IMR-90 (cell line): ENCODE results near the gene CNNM3. TPM values are rescaled to one million over a fixed set of nuclear protein-coding genes. Genes with fewer than 3 reads are reported as not detected.

Source experiments
- ATAC-seq: fragments of 200-7000 bp; cut with Tn5 transposase; 2 replicates; pipeline ENCODE4 v1.9.1; 2020; ENCODE audit warnings: low read depth, mild to moderate bottlenecking, moderate library complexity
- BruUV-seq: library from RNA; stranded (reverse); fragments of 400-500 nt; replicated peaks from 2 replicates; lab custom pipeline; 2021; lab: Mats Ljungman, UMichigan
- CTCF ChIA-PET: fragments of 300-600 bp; formaldehyde crosslinking; extraction: SDS; loops from one replicate; lab custom pipeline; 2021; ENCODE audit warnings: antibody characterized with exemption; lab: Yijun Ruan, JAX
- POLR2A ChIA-PET: fragments of 300-600 bp; sonication (Branson Sonifier 250); formaldehyde crosslinking; loops from one replicate; lab custom pipeline; 2022; ENCODE audit warnings: antibody characterized with exemption; ENCODE audit not compliant: unreplicated experiment; lab: Charles Lee
- DNase-seq: peaks from one replicate; pipeline ENCODE4 v3.0.0; 2013
- H2AFZ ChIP-seq: replicated peaks from 2 replicates; pipeline ENCODE3; 2013; ENCODE audit warnings: low read length, mild to moderate bottlenecking; ENCODE audit not compliant: poor library complexity
- H2AK5ac ChIP-seq: 2 replicates; pipeline ENCODE4 v1.6.1; 2013; ENCODE audit warnings: low read depth, low read length, inconsistent platforms
- H2AK9ac ChIP-seq: replicated peaks from 2 replicates; pipeline ENCODE3; 2013; ENCODE audit warnings: mild to moderate bottlenecking, low read depth, low read length, moderate library complexity; ENCODE audit not compliant: poor library complexity
- H2BK120ac ChIP-seq: 2 replicates; pipeline ENCODE4 v1.6.1; 2013; ENCODE audit warnings: low read depth, low read length, inconsistent platforms
- H2BK15ac ChIP-seq: 3 replicates; pipeline ENCODE4 v1.6.1; 2013; ENCODE audit warnings: low read depth, low read length, inconsistent platforms
- H2BK20ac ChIP-seq: 2 replicates; pipeline ENCODE4 v1.6.1; 2013; ENCODE audit warnings: low read depth, mild to moderate bottlenecking, inconsistent platforms, low read length, moderate library complexity
- H2BK5ac ChIP-seq: 2 replicates; pipeline ENCODE4 v1.6.1; 2013; ENCODE audit warnings: mild to moderate bottlenecking, low read depth, low read length, inconsistent platforms; ENCODE audit not compliant: poor library complexity, severe bottlenecking
- H3K14ac ChIP-seq: replicated peaks from 2 replicates; pipeline ENCODE4 v1.6.1; 2013; ENCODE audit warnings: low read depth, low read length, inconsistent platforms
- H3K18ac ChIP-seq: 2 replicates; pipeline ENCODE4 v1.6.1; 2013; ENCODE audit warnings: low read depth, low read length, control low read depth
- H3K23ac ChIP-seq: 2 replicates; pipeline ENCODE4 v1.6.1; 2013; ENCODE audit warnings: low read depth, low read length, inconsistent platforms
- H3K27ac ChIP-seq: 2 replicates; pipeline ENCODE4 v1.5.1; 2013; ENCODE audit warnings: mild to moderate bottlenecking, control low read depth, low read length; ENCODE audit not compliant: insufficient read depth
- H3K27me3 ChIP-seq: 2 replicates; pipeline ENCODE4 v1.6.1; 2013; ENCODE audit warnings: low read length; ENCODE audit not compliant: control insufficient read depth, insufficient read depth
- H3K36me3 ChIP-seq: 2 replicates; pipeline ENCODE4 v1.6.1; 2013; ENCODE audit warnings: low read length, mixed read lengths; ENCODE audit not compliant: control insufficient read depth, insufficient read depth
- H3K4ac ChIP-seq: 2 replicates; pipeline ENCODE4 v1.6.1; 2013; ENCODE audit warnings: low read depth, low read length, inconsistent platforms
- H3K4me1 ChIP-seq: 2 replicates; pipeline ENCODE4 v1.6.1; 2013; ENCODE audit warnings: low read length, mixed read lengths; ENCODE audit not compliant: control insufficient read depth, insufficient read depth
- H3K4me2 ChIP-seq: 2 replicates; pipeline ENCODE4 v1.6.1; 2013; ENCODE audit warnings: low read depth, mild to moderate bottlenecking, control low read depth, low read length, moderate library complexity
- H3K4me3 ChIP-seq: 2 replicates; pipeline ENCODE4 v1.5.1; 2013; ENCODE audit warnings: low read depth, mild to moderate bottlenecking, control low read depth, low read length, moderate library complexity; ENCODE audit not compliant: insufficient read depth
- H3K56ac ChIP-seq: 2 replicates; pipeline ENCODE4 v1.6.1; 2013; ENCODE audit warnings: low read length, inconsistent platforms; ENCODE audit not compliant: insufficient read depth; ENCODE audit errors: extremely low read depth
- H3K79me1 ChIP-seq, 2 experiments: 2 replicates each; pipeline ENCODE4 v1.6.1; 2013; ENCODE audit warnings: low read length in 2 of 2, inconsistent platforms in 1 of 2, low read depth in 1 of 2
- H3K9ac ChIP-seq: 2 replicates; pipeline ENCODE4 v1.6.1; 2013; ENCODE audit warnings: low read depth, low read length, control low read depth
- H3K9me1 ChIP-seq: 2 replicates; pipeline ENCODE4 v1.6.1; 2013; ENCODE audit warnings: low read length, inconsistent platforms; ENCODE audit not compliant: insufficient read depth
- H3K9me3 ChIP-seq: 2 replicates; pipeline ENCODE4 v1.6.1; 2013; ENCODE audit warnings: low read length; ENCODE audit not compliant: control insufficient read depth, insufficient read depth
- H4K20me1 ChIP-seq: 2 replicates; pipeline ENCODE4 v1.6.1; 2013; ENCODE audit warnings: low read length, inconsistent platforms; ENCODE audit not compliant: insufficient read depth
- H4K5ac ChIP-seq: 2 replicates; pipeline ENCODE4 v1.6.1; 2013; ENCODE audit warnings: mild to moderate bottlenecking, low read depth, low read length, control low read depth
- H4K8ac ChIP-seq, 2 experiments: 2 replicates each; pipeline ENCODE4 v1.6.1; 2013; ENCODE audit warnings: low read depth in 2 of 2, low read length in 2 of 2, control low read depth in 1 of 2, inconsistent platforms in 1 of 2
- H4K91ac ChIP-seq: 2 replicates; pipeline ENCODE4 v1.6.1; 2013; ENCODE audit warnings: low read depth, low read length, inconsistent platforms; ENCODE audit not compliant: insufficient read depth
- CEBPB ChIP-seq: IDR thresholded peaks from 2 replicates; pipeline ENCODE4 v1.6.1; 2012; ENCODE audit warnings: low read depth, low read length, improper control_type of control experiment
- FOS ChIP-seq: fragments of 150-350 bp; IDR thresholded peaks from 2 replicates; pipeline ENCODE4 v1.6.1; 2016; ENCODE audit warnings: low read depth, low read length
- MAFK ChIP-seq: IDR thresholded peaks from 2 replicates; pipeline ENCODE4 v1.6.1; 2012; ENCODE audit warnings: low read depth, low read length, improper control_type of control experiment
- MXI1 ChIP-seq: IDR thresholded peaks from 2 replicates; pipeline ENCODE4 v1.6.1; 2012; ENCODE audit warnings: low read depth, mild to moderate bottlenecking, low read length, moderate library complexity, borderline replicate concordance
- NFE2L2 ChIP-seq: fragments of 150-350 bp; IDR thresholded peaks from 2 replicates; pipeline ENCODE4 v1.6.1; 2016; ENCODE audit warnings: low read depth, mild to moderate bottlenecking, low read length
- RAD21 ChIP-seq: IDR thresholded peaks from 2 replicates; pipeline ENCODE4 v1.6.1; 2012; ENCODE audit warnings: low read length, improper control_type of control experiment
- RCOR1 ChIP-seq: IDR thresholded peaks from 2 replicates; pipeline ENCODE4 v1.6.1; 2012; ENCODE audit warnings: mild to moderate bottlenecking, low read length, improper control_type of control experiment; ENCODE audit not compliant: insufficient replicate concordance
- SMC3 ChIP-seq: fragments of 150-350 bp; IDR thresholded peaks from 2 replicates; pipeline ENCODE4 v1.6.1; 2016; ENCODE audit warnings: low read depth, mild to moderate bottlenecking, antibody characterized with exemption, low read length, moderate library complexity
- WGBS, 2 experiments: methylation state at CpG; one replicate each; pipeline versions ENCODE4 v1.1.5 to v1.1.7; 2013; ENCODE audit warnings: missing lambda C conversion rate in 2 of 2; ENCODE audit not compliant: insufficient read length in 1 of 2; ENCODE audit errors: extremely low coverage in 2 of 2; 5-methylcytosine and 5-hydroxymethylcytosine counted together
- dilution Hi-C: fragments of 300-500 bp; cut with HindIII; formaldehyde crosslinking; loops from one replicate; pipeline ENCODE4 v1.14.3; 2018; ENCODE audit warnings: low sequenced_read_pairs; ENCODE audit not compliant: unreplicated experiment
- in situ Hi-C: fragments of 300-500 bp; cut with MboI; formaldehyde crosslinking; loops from 3 replicates; pipeline ENCODE4 v1.14.3; 2019; ENCODE audit warnings: low sequenced_read_pairs, inconsistent platforms, mixed read lengths
- intact Hi-C: fragments of 100-400 bp; cut with micrococcal nuclease; formaldehyde crosslinking; loops from 2 replicates; pipeline ENCODE4 v1.10.0; 2022
- polyA plus RNA-seq, 3 experiments: library from polyadenylated mRNA; depleted of rRNA; stranded (reverse); fragments of >200 nt; gene quantifications; 2 replicates each; pipeline ENCODE4 v1.2.3, GENCODE V29; 2012; ENCODE audit warnings: low replicate concordance in 1 of 3
- total RNA-seq: library from RNA; depleted of rRNA; stranded (reverse); fragments of >200 nt; gene quantifications from 2 replicates; pipeline ENCODE4 v1.2.3, GENCODE V29; 2012
- TF ChIP-seq, protein P1 (sequence below): fragments of 150-350 bp; IDR thresholded peaks from 2 replicates; pipeline ENCODE4 v1.6.1; 2017; ENCODE audit warnings: mild to moderate bottlenecking, antibody characterized with exemption, low read length, low read depth
- TF ChIP-seq, protein P2 (sequence below): conservative IDR thresholded peaks from 2 replicates; pipeline ENCODE4 v1.5.1; 2012; ENCODE audit warnings: mild to moderate bottlenecking, low read depth, low read length, improper control_type of control experiment

Gene CNNM3
- total and polyA plus RNA-seq, 2 of the 4 experiments (the other 2 are of a cell fraction): 2.3 to 6.1 TPM

DNA sequence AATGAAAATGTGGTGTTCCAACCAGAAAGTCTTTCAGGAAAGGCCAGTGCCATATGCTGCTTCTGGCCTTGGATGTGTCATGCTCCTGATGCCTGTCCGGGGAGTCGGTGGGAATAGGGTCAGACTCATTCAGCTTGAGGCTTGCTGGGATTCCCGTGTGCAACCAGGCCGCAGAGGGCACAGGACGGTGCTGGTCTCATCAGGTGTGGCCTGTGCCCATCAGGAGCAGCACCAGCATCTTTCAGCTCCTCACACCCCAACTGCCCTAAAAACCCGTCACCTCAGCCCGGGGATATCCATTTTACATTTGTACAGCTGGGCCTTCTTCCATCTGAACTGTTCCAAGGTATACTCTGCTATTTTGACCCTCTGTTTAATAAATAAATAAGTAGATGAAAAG is 13.3 kb upstream of the CNNM3 start:
- dilution Hi-C loops (no loop called here), in situ Hi-C loops (no loop called here), intact Hi-C loops (loop anchor here (5.0 kb wide), 1 partner anchor 40 kb away; the partner anchor contains the start of gene CNNM4)
- Histone ChIP-seq H2BK20ac (no peak overlapping the region), H3K23ac (no peak overlapping the region), H3K18ac (no peak overlapping the region), H3K9ac (no peak overlapping the region), H3K4me2 (no peak overlapping the region), H2BK120ac (no peak overlapping the region), H4K5ac (no peak overlapping the region), H3K9me1 (no peaks in the 10 kb centered on the region), H2BK15ac (no peak overlapping the region), H3K4ac (no peak overlapping the region), H2AK5ac (no peak overlapping the region), H2BK5ac (no peak overlapping the region), H3K27ac (no peak overlapping the region), H3K79me1 (no peaks in the 10 kb centered on the region), H4K91ac (no peak overlapping the region), H2AK9ac (no peak overlapping the region), H3K9me3 (no peaks in the 10 kb centered on the region), H3K4me3 (no peak overlapping the region), H3K4me1 (no peaks in the 10 kb centered on the region), H4K20me1 (no peaks in the 10 kb centered on the region), H3K36me3 (peaks cover 2% of the 10 kb centered on the region), H3K56ac (no peak overlapping the region), H4K8ac (no peak overlapping the region), H2AFZ (no peak overlapping the region), H3K14ac (no peak overlapping the region), H3K27me3 (no peaks in the 10 kb centered on the region)
- BruUV-seq: no TSS peak
- DNase-seq (no peak), ATAC-seq (no peak)
- ChIA-PET CTCF (no interaction called here), POLR2A (no interaction called here)
- no peak for TF ChIP-seq RAD21
- TF ChIP-seq RCOR1: no peak
- TF ChIP-seq SMC3: no peak
- TF ChIP-seq, protein P1, sequence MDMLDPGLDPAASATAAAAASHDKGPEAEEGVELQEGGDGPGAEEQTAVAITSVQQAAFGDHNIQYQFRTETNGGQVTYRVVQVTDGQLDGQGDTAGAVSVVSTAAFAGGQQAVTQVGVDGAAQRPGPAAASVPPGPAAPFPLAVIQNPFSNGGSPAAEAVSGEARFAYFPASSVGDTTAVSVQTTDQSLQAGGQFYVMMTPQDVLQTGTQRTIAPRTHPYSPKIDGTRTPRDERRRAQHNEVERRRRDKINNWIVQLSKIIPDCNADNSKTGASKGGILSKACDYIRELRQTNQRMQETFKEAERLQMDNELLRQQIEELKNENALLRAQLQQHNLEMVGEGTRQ: no peak
- no peak for TF ChIP-seq FOS
- no peak for TF ChIP-seq NFE2L2
- TF ChIP-seq, protein P2, sequence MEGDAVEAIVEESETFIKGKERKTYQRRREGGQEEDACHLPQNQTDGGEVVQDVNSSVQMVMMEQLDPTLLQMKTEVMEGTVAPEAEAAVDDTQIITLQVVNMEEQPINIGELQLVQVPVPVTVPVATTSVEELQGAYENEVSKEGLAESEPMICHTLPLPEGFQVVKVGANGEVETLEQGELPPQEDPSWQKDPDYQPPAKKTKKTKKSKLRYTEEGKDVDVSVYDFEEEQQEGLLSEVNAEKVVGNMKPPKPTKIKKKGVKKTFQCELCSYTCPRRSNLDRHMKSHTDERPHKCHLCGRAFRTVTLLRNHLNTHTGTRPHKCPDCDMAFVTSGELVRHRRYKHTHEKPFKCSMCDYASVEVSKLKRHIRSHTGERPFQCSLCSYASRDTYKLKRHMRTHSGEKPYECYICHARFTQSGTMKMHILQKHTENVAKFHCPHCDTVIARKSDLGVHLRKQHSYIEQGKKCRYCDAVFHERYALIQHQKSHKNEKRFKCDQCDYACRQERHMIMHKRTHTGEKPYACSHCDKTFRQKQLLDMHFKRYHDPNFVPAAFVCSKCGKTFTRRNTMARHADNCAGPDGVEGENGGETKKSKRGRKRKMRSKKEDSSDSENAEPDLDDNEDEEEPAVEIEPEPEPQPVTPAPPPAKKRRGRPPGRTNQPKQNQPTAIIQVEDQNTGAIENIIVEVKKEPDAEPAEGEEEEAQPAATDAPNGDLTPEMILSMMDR: no peak
- no peak for TF ChIP-seq CEBPB
- no peak for TF ChIP-seq MAFK
- TF ChIP-seq MXI1: no peak
- WGBS, 2 experiments: 100% methylated on average over 1 of the region's 7 CpGs; no CpG with 5 or more reads in 1 of the 2 experiments
